Nephron progenitor cell (in vitro differentiated cells): ENCODE measurements around the gene CPO.

ENCODE experiments used
- DNase-seq: peaks from one replicate; pipeline ENCODE4 v3.0.0; 2021
- H3K27ac Mint-ChIP-seq: 2 replicates; pipeline ENCODE4 v1.8.0; 2021; ENCODE audit warnings: mild to moderate bottlenecking, moderate library complexity, mixed read lengths
- H3K27me3 Mint-ChIP-seq: 2 replicates; pipeline ENCODE4 v1.8.0; 2021; ENCODE audit warnings: mild to moderate bottlenecking, low read depth, mixed read lengths; ENCODE audit not compliant: poor library complexity
- H3K36me3 Mint-ChIP-seq: 2 replicates; pipeline ENCODE4 v1.8.0; 2021; ENCODE audit warnings: low read depth, mixed read lengths
- H3K4me1 Mint-ChIP-seq: 2 replicates; pipeline ENCODE4 v1.8.0; 2021; ENCODE audit warnings: mixed read lengths
- H3K4me3 Mint-ChIP-seq: 2 replicates; pipeline ENCODE4 v1.8.0; 2021; ENCODE audit warnings: mild to moderate bottlenecking, moderate library complexity, mixed read lengths
- H3K9me3 Mint-ChIP-seq: 2 replicates; pipeline ENCODE4 v1.8.0; 2021; ENCODE audit warnings: mild to moderate bottlenecking, moderate library complexity, mixed read lengths
- TF ChIP-seq, protein P1 (sequence below): fragments of 200-600 bp; sonication (generic); IDR thresholded peaks from 2 replicates; pipeline ENCODE4 v1.5.0; 2021; ENCODE audit warnings: antibody characterized with exemption

Gene CPO, protein sequence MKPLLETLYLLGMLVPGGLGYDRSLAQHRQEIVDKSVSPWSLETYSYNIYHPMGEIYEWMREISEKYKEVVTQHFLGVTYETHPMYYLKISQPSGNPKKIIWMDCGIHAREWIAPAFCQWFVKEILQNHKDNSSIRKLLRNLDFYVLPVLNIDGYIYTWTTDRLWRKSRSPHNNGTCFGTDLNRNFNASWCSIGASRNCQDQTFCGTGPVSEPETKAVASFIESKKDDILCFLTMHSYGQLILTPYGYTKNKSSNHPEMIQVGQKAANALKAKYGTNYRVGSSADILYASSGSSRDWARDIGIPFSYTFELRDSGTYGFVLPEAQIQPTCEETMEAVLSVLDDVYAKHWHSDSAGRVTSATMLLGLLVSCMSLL

DNA sequence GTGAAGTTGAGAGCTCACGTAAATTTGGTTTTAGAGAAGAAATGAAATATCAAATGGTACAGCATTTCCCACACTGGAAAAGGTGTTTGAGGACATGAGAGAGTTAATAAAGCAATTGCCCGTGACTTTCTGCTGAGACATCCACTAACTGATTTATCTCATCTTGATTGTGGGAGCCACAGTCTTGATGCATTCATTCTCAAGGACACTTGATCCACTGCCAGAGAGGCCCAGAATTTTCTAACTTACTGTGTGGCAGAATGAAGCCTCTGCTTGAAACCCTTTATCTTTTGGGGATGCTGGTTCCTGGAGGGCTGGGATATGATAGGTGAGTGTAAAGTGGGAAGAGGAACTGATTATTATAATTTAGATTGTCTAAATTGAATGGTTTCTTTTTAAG lies at the start of gene CPO:
TSS of gene CPO (plus strand) at position 179 of the 400 bp plus-strand sequence. CDS start at position 261, 82 bp downstream.
- Mint-ChIP-seq H3K27ac (peak within 1 kb of the TSS; percentile 18), H3K4me3 (no peak within 1 kb of the TSS), H3K27me3 (no peaks in the 10 kb centered on the region), H3K36me3 (no peaks in the 10 kb centered on the region), H3K4me1 (peaks cover 5% of the 10 kb centered on the region), H3K9me3 (no peaks in the 10 kb centered on the region)
- no peak for DNase-seq
- TF ChIP-seq, protein P1, sequence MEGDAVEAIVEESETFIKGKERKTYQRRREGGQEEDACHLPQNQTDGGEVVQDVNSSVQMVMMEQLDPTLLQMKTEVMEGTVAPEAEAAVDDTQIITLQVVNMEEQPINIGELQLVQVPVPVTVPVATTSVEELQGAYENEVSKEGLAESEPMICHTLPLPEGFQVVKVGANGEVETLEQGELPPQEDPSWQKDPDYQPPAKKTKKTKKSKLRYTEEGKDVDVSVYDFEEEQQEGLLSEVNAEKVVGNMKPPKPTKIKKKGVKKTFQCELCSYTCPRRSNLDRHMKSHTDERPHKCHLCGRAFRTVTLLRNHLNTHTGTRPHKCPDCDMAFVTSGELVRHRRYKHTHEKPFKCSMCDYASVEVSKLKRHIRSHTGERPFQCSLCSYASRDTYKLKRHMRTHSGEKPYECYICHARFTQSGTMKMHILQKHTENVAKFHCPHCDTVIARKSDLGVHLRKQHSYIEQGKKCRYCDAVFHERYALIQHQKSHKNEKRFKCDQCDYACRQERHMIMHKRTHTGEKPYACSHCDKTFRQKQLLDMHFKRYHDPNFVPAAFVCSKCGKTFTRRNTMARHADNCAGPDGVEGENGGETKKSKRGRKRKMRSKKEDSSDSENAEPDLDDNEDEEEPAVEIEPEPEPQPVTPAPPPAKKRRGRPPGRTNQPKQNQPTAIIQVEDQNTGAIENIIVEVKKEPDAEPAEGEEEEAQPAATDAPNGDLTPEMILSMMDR: no peak

GRCh38 chr2:206890179-206890578 lies 49.1 kb upstream of the CPO start:
- Mint-ChIP-seq H3K27me3 (no peaks in the 10 kb centered on the region), H3K27ac (no peak overlapping the region)

DNA sequence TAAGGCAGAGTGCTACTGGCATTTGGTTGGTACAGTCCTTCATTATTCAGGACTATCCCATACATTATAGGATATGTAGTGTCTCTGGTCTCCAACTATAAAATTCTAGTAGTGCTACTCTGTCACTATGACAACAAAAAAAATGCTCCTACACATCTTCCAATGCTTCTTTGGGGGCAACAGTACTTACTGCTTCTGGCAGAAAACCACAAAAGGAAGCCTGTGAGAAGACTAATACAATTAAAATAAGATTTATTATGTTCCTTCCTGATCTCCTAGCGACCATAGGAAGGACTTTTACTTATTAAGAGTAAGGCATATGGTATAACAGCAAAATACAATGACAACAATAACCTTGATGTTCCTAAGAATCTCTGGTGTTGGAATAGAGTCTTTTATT lies 48.4 kb upstream of the CPO start:
- no peak for DNase-seq
- no peaks in the 10 kb centered on the region for H3K4me1 Mint-ChIP-seq
- H3K27me3 Mint-ChIP-seq: no peaks in the 10 kb centered on the region
- H3K4me3 Mint-ChIP-seq: no peak overlapping the region
- H3K27ac Mint-ChIP-seq: no peak overlapping the region
- H3K36me3 Mint-ChIP-seq: no peaks in the 10 kb centered on the region
- H3K9me3 Mint-ChIP-seq: peaks cover 14% of the 10 kb centered on the region
- TF ChIP-seq, protein P1: no peak

More at GRCh38 chr2:206890179-206890578, 49.1 kb upstream of the CPO start:
- peaks cover 6% of the 10 kb centered on the region for H3K9me3 Mint-ChIP-seq
- TF ChIP-seq, protein P1: no peak
- H3K4me1 Mint-ChIP-seq: no peaks in the 10 kb centered on the region
- no peaks in the 10 kb centered on the region for H3K36me3 Mint-ChIP-seq
- DNase-seq: no peak
- no peak overlapping the region for H3K4me3 Mint-ChIP-seq

GRCh38 chr2:206915121-206915520 lies 24.2 kb upstream of the CPO start:
- H3K9me3 Mint-ChIP-seq: peaks cover 5% of the 10 kb centered on the region

GRCh38 chr2:206918263-206918662 lies 21.1 kb upstream of the CPO start:
- no peaks in the 10 kb centered on the region for H3K36me3 Mint-ChIP-seq
- TF ChIP-seq, protein P1: no peak

More at GRCh38 chr2:206915121-206915520, 24.2 kb upstream of the CPO start:
- peak overlapping the region; percentile 36 for H3K27ac Mint-ChIP-seq
- no peaks in the 10 kb centered on the region for H3K36me3 Mint-ChIP-seq
- no peaks in the 10 kb centered on the region for H3K27me3 Mint-ChIP-seq
- H3K4me3 Mint-ChIP-seq: no peak overlapping the region
- no peak for DNase-seq
- no peaks in the 10 kb centered on the region for H3K4me1 Mint-ChIP-seq
- TF ChIP-seq, protein P1: no peak

DNA sequence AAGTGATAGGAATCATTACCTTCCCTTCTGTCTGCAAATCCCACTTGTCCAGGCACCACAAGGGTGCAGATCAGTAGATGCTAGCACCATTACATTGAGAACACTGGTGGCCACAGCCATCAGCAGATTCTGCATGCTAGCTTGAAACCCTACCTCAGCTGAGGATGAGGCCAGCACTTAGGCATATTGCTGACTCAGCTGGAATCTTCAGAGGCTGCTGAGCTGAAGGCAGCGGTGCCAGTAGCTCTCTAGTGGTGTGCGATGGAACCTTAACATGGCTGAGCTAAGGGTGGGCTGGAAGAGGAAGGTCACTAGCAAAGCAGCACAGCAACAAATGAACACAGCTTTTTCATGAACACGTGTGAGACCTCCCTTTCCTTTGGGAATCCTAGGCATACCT lies 19.0 kb upstream of the CPO start:
- TF ChIP-seq, protein P1: no peak
- Mint-ChIP-seq H3K36me3 (no peaks in the 10 kb centered on the region), H3K27ac (no peak overlapping the region), H3K4me3 (no peak overlapping the region), H3K27me3 (no peaks in the 10 kb centered on the region), H3K9me3 (no peaks in the 10 kb centered on the region), H3K4me1 (no peaks in the 10 kb centered on the region)
- no peak for DNase-seq

More at GRCh38 chr2:206918263-206918662, 21.1 kb upstream of the CPO start:
- peaks cover 5% of the 10 kb centered on the region for H3K9me3 Mint-ChIP-seq
- H3K4me3 Mint-ChIP-seq: no peak overlapping the region
- no peaks in the 10 kb centered on the region for H3K4me1 Mint-ChIP-seq
- H3K27ac Mint-ChIP-seq: no peak overlapping the region
- DNase-seq: no peak
- no peaks in the 10 kb centered on the region for H3K27me3 Mint-ChIP-seq
